HTR-8/SVneo (cell line): ENCODE data around the gene TIMM13.

ENCODE experiments used
- DNase-seq: peaks from one replicate; pipeline ENCODE4 v3.0.0; 2011; ENCODE audit warnings: low spot score, mixed read lengths; ENCODE audit not compliant: insufficient read length
- FAIRE-seq: peaks from 2 replicates; lab custom pipeline; 2011; peaks lifted over from hg19 to GRCh38; lab: Jason Lieb, UNC

Gene TIMM13

DNA sequence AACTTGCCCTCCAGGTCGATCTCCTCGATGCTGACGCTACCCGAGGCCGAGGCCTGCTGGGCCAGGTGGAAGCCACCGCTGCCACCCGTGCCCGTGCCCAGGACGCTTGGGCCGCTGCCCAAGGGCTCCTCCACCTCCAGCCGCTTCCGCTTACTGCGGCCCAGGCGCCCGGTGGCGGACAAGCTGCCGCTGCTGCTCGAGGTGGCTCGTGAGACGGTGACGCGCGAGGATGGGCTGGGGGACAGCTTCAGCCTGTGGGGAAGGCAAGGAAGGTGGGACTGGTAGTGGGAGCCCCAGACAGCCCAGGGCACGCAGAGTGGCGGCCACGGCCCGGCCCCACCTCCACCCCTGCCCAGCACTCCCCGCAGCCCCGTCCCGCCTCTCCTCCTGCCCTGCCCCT is 6.5 kb upstream of the TIMM13 start:
- no peak for FAIRE-seq
- DNase-seq: no peak

DNA sequence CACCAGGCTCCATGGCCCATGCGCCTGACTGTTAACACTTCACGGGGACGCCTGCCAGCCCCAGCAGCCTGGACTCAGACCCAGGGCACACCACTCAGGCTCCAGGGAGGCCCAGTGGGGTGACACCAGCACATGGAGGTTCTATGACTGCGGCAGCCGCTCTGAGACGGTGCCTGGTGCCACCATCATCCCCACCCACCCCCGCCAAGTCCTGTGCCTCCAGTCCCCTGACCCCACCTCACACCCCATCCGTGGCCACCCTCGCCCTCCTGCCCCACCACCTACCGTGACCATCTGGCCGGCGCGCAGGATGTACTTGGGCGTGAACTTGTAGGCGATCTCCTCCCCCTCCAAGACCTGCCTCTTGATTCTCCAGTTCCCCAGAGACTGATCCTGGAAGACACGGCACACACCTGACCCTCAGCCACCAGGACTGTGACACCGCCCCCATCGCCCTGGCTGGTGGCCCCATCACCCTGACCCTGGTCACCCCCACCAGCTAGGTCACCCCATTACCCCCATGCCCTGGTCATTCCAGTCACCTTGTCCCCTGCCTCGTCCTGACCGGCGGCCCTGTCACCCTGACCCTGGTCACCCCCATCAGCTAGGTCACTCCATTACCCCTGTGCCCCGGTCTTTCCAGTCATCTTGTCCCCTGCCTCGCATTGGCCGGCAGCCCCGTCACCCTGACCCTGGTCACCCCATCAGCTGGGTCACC is 4.9 kb upstream of the TIMM13 start:
- DNase-seq: no peak
- FAIRE-seq: no peak

DNA sequence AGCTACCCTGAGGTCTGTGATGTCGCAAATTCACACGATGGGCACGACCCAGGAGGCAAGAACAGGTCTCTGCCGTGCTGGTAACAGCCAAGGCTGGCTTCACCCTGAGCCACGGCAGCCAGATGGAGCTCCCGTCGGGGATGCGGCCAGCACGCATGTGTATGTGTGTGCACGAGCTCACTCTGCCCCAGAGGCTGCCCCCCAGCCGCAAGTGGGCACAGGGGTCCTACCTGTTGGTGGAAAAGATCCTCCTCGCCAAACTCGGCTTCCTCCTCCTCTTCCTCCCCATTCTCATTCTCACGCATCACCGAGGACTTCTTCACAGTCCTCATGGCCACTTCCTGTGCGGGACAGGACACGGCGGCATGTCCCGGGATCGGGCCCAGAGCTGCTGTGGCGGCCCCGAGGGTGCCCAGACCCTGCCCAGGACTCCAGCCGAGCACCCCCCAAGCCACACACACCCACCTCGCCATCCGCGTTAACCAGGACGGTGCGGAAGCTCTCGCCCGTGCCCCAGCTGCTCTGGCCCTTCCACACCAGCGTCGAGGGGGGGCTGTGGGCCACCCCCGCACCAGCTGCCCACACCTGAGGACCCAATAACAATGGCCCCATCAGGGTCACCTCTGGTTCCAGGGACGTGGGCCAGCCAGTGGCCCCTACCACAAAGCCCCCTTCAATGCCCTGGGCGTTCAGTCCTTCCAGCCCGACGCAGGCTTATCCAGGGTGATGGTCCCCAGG is 4.1 kb upstream of the TIMM13 start:
- DNase-seq (no peak), FAIRE-seq (no peak)

DNA sequence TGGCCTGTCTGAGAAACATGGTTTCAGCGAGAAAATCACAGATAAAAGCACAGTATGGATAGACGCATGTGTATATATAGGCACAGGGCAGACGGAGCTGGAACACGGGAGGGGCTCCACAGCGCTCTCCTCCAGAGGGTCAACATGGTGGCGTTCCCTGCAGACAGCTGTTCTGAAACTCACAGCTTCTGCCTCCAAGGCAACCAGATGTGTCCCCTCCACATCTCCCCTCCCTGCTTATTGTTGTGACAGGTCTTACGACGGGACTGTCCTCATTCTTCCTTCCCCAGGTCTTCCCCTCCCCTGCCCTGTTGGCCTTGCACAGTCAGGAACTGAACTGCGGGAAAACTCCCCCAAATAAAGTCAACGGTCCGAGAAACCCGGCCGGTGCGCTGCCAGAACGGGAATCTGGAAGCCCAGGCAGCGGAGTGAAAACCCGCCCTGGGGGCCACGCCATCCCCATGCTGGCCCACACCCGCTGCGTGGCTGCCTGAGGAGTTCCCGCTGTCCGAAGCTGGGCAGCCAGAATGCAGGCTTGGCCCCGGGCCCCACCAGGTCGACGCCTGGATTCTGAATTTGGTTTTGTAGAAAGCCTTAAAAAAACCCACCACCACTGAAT is 2.6 kb upstream of the TIMM13 start:
- FAIRE-seq (no peak), DNase-seq (no peak)

GRCh38 chr19:2428756-2429711 is 1.6 kb upstream of the TIMM13 start:
- no peak for FAIRE-seq
- no peak for DNase-seq

DNA sequence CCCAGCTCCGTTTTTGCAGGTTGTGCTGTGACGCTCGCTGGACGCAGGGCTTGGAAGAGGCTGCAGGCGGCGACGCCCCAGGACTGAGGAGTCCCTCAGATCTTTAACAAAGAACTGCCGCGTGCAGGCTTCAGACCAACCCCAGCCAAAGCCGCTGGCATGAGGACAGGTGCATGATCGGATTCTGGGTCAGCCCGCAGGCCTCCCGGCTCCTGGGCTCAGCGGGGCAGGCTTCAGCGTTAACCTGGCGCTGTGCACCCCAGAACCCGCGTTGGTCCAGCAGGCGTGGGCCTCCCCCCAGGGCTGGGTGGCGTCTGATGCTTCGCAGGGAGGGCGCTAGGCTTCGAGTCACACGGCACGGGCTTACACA is 920 bp upstream of the TIMM13 start:
- FAIRE-seq: no peak
- no peak for DNase-seq

GRCh38 chr19:2426611-2427428 is 566 bp downstream of the TIMM13 start:
- DNase-seq (peak; percentile 53), FAIRE-seq (peak; percentile 82)

DNA sequence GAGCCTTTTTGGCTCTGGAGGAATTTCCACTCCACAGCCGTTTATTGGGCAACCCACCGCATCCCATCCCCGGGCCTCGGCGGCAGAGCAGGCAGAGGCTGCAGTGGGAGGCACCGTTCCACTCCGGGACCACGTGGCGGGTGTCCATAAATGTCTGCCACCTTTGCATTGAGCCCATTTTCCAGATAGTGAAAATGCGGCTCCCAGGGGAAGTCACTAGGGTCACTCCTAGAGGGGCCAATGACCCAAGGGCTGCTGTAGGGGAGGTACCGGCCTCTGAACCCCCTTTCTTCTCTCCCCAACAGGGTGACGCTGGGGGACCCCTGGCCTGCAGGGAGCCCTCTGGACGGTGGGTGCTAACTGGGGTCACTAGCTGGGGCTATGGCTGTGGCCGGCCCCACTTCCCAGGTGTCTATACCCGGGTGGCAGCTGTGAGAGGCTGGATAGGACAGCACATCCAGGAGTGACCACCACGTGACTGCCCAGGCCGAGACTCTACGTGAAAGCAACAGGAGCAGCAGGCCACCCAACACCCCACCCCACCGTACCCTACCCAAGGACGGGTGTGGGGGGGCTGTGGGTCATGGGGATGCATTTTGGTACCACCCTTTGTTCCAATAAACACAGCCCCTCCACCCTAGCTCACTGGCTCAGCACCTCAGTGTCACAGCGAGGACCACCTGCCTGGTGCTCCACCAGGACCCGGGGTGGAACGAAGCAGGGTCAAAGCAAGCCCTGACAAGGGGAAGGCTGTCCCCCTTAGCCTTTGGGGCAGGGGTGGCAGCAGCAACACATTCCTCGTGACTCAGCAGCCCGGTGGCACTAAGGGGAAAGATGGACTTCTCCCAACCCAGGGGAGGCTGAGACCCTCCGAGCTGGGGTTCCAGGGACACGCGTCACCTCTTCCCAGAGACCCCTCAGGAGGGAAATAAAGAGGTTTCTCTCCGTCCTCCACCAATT is 1.5 kb downstream of the TIMM13 start:
- DNase-seq: no peak
- FAIRE-seq: no peak

GRCh38 chr19:2424686-2425621 is 2.4 kb downstream of the TIMM13 start:
- FAIRE-seq (no peak), DNase-seq (no peak)

- no peak for DNase-seq
These were observed 3.3 kb downstream of the TIMM13 start for GRCh38 chr19:2423915-2424685.

DNA sequence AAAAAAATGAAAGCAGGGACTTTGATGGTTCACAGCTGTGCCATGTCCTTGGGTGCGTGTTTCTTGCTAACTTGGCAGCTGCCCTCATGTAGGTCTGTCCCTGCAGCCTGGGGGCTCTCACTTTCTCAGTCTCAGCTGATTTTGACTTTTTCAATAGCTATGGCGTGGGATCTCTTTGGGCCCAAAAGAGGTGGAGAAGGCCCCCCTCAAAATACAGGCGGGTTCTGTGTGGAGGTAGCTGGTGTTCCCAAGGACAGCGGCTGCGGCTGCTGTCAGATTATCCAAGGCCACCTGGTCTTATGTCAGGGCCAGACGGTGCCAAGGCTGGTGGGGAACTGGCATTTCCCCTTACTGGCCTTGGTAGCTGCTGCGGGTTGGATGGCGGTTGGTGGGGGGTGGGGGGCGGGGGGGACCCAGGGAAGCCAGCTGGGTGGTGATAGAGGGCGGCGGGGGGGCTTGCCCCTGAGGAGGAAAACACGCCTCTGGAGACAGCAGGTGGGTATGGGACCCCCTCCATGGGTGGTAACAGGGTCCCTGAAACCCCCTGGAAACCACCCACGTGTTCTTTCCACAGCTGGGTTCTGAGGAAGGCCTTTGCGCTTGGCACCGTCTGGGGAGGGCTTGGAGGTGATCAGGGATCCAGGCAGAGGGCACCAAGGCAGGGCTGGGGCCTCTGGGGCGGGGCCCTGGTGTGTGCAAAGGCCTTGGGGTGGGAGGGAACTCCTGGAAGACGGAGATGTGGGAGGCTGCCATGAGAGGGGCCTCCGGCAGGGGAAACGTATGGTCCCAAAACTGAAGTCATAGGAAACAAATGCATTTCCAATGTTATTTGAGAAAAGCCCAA is 4.1 kb downstream of the TIMM13 start:
- FAIRE-seq: no peak
- no peak for DNase-seq

More at GRCh38 chr19:2423915-2424685, 3.3 kb downstream of the TIMM13 start:
- FAIRE-seq: no peak

GRCh38 chr19:2421581-2422306 is 5.6 kb downstream of the TIMM13 start:
- FAIRE-seq: no peak
- DNase-seq: no peak

- no peak for FAIRE-seq
- no peak for DNase-seq
These were observed 6.9 kb downstream of the TIMM13 start for GRCh38 chr19:2420490-2420889.

DNA sequence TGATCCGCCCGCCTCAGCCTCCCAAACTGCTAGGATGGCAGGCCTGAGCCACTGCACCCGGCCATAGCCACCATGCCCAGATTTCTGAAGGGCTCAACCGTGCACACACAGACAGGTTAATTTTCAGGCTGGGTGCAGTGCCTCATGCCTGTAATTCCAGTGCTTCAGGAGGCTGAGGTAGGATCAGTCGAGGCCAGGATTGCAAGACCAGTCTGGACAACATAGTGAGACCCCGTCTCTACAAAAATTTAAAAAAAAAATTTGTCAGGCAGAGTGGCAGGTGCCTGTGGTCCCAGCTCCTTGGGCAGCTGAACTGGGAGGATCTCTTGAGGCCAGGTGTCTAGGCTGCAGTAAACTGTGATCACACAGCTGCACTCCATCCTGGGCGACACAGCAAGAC is 7.6 kb downstream of the TIMM13 start:
- FAIRE-seq (no peak), DNase-seq (no peak)

GRCh38 chr19:2417881-2418406 is 9.4 kb downstream of the TIMM13 start:
- FAIRE-seq (no peak), DNase-seq (no peak)
